ENCODE results near the gene FGFR4.
"Not testable (repeated sequence)": the region's sequence is repeated elsewhere in the genome, so short reads cannot be mapped to it uniquely, and the experiment has no call there.

The FGFR4 gene

DNA sequence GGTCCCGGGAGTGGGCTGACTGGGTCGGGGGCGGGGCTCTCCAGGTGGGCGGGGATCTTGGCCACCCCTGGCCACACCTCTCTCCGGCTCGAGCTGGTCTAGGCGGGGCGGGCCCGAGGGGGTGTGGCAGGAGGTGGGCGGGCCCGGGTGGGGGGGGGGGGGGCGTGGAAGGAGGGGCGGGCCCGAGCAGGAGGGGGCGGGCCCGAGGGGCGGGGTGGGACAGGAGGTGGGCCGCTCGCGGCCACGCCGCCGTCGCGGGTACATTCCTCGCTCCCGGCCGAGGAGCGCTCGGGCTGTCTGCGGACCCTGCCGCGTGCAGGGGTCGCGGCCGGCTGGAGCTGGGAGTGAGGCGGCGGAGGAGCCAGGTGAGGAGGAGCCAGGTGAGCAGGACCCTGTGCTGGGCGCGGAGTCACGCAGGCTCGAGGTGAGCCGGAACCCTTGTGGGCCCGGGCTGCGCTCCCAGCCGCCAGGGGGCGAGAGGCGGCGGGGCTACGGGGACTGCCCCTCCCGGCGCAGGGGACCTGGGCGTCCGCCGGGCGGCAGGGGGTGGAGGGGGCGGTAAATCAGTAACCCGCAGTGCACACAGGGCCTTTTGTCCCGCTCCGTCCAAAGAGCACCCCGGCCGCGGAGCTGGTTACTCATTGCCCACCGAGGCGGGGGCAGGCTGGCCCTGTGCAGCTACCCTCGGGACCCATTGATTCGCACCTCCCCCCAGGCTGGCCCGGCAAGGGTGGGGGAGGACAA, at the start of gene FGFR4:
Gene FGFR4, plus strand, starts transcription at position 262 of the 744 bp plus-strand sequence. CDS start 2,688 bp downstream, outside the sequence.
- peak; percentile 67 to 72 for DNase-seq

DNA sequence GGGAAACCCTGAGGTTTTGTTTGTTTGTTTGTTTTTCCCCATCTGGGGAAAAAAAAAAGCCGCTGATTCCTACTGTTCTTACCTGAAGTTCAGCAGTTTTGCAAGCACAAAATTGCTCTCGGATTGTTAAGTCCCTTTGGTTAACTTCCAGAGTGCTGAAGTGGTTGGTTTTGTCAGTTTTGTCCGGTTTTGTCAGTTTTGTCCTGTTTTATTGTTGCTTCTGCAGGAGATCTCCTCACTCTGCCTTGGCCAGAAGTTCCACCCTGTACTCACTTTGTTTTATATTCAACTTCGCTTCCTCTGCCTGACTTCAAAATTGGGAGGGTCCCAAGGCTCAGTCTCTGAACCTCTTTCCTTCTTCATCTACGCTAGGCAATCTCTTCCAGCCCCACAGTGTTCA, 49.8 kb upstream of the FGFR4 start:
- no peak for DNase-seq

DNA sequence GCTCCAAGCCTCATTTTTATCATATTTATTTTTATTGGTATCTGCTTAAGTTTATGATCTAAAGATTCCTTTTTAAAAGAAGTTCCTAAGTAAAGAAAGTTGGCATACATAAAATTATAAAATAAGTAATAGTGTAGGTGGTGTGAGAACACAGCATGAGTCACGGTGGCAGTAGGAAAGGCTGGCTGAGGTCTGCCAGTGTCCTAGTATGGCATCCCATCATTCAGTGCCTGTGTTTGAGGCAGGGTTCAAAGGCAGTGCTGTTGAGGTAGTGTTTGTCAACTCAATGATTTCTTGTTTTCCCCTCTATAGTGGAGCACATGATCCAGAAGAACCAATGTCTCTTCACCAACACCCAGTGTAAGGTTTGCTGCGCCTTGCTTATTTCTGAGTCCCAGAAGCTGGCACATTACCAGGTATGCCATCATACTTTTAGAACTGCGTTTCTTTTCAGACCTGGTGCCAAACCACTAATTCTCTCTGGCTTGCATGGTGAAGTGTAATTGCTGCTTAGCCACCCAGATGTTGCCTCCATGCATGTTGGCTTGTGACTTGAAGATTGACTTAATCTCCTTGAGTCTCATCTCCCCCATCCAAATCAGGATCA, 45.8 kb upstream of the FGFR4 start:
- DNase-seq, result no peak

DNA sequence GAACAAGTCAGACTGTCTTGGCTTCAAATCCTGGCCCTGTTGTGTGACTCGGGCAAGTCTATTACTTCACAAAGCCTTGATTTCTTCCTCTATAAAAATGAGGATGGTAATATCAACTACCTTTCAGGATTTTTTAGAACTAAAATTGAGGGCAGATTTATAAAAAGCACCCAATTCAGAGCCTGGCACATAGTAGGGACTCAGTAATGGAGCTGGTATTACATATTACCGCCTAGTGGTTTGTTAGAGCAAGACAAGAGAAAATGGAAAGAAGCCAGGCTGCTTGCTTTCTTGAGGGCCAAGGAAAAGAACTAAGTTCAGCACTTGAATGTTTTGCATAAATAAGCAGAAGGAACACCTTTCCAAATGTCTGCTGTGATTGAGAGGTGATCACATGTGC, 44.8 kb upstream of the FGFR4 start:
- no peak for DNase-seq

DNA sequence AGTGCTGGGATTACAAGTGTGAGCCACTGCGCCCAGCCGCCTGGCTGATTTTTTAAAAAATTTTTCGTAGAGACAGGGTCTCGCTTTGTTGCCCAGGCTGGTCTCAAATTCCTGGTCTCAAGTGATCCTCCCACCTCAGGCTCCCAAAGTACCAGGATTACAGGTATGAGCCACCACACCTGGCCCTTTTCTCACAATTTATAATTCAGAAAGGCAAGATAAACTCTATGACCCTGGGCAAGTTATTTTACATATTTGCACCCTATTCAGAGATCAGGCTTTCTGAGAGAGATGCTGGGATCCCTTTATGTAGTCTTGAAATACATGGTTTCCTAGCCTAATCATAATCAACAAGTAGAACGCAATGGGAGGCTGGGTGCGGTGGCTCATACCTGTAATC, 43.6 kb upstream of the FGFR4 start:
- DNase-seq, result no peak

DNA sequence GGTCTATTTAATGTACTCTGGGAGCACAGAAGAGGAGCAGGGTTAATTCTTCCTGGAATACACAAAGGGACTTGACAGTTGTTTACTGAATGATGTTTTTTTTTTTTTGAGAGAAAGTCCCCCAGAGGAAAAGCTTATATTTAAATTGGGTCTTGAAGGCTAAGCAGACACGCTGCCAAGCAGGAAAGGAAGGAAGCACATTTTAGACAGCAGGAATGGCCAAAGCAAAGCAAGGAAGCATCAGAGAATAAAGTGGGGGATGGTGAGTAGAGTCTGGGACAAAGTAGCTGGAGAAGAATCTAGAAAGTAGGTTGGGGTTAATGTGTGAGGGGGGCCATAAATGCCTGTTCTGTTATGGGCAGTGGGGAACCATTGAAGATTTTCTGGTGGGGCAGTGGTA, 42.8 kb upstream of the FGFR4 start:
- no peak for DNase-seq

DNA sequence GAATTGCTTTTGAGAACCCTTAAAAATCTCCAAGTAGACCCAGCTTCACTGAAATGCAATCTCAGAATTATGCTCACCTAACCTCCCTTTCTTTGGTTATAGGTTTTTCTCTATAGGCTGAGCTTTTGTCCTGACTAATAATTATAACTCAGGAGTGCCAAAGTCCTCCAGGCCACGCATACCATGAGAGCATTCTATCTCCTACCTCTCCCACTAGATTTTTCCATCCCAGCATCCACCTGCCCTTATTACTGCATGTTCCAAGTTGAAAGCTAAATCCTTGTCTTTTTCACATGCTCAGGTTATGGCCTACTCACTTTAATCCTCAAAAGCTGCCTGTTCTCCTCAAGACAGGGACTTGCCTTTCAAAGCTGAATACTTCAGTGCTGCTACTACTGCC, 42.1 kb upstream of the FGFR4 start:
- no peak for DNase-seq

DNA sequence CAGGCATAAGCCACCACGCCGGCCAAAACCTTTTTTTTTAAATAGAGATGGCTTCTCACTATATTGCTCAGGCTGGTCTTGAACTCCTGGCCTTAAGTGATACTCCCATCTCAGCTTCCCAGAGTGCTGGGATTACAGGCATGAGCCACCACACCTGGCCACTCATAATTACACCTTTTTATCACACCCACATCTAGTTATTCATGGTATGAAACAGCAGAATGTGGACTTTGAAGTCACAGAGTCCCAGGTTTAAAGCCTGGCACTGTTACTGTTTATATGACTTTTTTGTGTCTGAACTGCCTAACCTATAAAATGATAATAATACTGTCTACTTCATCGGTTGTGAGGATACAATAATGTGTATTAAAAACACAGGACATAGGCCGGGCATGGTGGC, 41.1 kb upstream of the FGFR4 start:
- DNase-seq, result no peak

DNA sequence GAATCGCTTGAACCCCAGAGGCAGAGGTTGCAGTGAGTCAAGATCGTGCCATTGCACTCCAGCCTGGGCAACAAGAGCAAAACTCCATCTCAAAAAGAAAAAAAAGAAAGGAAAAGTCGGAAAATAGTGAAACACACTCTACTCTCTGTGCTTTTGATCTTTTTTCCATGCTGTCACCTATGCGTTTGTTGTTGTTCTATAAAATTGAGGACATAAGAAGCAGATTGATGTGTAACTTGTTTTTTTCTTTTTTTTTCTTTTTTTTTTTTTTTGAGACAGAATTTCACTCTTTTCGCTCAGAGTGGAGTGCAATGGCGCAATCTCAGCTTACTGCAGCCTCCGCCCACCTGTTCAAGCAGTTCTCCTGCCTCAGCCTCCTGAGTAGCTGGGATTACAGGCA, 38.2 kb upstream of the FGFR4 start:
- not testable (repeated sequence) for DNase-seq

DNA sequence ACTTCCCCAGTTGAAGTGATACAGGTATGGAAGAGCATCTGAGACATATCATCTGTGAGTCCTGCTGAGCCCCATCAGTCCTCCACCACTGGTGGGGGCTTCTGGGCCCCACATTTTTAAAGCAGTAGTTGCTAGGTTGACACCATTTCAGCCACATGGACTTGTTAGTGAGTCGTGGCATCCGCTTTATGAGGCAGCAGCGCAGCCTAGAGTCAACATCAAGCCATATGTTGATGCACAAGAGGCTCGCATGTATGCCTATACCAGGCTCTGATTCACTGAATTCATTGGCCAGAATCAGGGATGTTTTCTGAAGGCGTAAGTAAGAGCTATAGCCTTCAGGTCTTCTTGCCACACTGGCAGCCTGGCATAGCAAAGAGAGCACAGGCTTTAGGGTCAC, 37.4 kb upstream of the FGFR4 start:
- DNase-seq, result no peak

DNA sequence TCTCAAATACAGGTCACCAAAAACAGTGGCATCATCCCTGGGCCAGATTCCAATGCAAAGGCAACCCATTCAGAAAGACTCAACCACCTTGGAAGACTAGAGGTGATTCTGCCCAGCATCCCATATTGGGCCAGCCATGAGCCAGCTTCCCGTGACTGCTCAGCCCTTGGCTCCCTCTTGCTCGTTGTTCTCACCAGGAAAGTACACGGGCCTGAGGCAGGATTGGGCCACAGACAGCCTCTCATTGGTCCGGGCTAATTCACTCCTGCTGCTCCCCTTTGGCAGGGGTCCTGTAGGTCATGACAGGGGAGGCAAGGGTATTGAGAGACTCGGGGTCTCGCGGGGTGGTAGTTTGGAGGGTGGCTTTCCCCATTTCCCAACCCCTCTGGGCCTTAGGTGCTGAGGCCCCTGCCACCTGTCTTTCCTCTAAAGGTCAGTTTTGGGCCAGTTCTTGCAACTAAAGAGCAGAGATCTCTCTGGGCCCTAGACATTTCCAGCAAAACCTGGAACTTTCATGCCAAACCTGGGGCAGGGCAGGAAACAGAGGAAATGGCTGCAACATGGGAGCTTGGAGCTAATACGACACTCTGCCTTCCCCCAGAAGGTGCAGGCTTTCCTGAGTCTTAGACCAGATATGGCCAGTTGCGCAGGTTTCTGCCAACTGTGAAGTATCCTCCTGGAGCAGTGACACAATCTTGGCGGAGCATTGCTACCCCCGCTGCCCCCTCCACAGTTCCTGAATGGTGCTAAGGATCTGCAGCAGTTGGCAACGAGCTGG, 22.0 kb upstream of the FGFR4 start:
- no peak for DNase-seq

DNA sequence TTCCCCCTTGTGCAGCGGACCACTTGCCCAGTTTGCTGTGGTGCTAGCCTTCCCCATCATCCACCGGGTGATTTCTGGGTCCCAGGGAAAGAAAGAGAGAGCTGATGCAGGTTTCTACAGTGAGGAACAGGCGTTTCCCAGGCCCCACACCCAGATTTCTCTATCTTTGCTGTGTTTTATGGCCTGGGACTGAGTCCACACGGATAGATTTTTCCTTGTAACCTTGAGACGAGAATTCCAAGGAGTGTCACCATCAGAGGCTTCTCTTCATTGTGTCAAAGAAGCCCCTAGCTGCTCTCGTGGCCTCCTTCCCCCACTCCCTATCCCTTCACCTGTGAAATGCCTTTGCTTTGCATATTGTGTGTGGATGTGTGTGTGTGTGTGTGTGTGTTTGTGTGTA, 21.2 kb upstream of the FGFR4 start:
- DNase-seq, result no peak

DNA sequence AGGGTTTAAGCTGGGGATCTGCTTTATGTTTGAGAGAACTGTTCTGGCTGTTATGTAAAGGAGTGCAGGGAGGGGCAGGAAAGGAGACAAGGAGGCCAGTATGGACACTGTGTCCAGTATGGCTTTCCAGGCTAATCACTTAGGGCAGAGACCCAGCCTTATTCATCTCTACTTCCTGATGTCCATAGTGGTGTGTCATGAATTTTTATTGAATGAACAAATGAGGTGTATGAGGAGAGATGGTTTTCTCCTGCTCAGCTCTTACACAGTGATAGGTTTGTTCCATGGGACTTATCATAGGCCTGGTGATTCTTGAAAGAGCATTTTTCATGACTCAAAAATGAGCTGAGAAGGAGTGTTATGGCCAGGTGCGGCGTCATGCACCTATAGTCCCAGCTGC, 20.5 kb upstream of the FGFR4 start:
- no peak for DNase-seq

DNA sequence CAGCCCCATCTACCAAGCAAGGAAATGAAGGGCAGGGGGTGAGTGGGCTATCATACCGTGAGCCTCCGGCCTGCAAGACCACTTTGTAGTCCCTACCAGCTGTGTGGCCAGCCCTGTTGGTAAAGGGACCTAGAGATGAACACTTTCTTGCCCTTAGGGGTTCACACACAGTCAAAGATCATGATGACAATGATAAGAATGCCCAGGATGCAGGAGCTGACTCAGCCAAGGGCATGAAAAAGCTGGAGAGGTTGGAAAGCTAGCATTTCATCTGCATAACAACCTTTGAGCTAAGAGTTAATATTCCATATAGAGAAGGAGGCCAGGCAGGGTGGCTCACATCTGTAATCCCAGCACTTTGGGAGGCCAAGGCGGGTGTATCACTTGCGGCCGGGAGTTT, 19.2 kb upstream of the FGFR4 start:
- DNase-seq, result no peak

DNA sequence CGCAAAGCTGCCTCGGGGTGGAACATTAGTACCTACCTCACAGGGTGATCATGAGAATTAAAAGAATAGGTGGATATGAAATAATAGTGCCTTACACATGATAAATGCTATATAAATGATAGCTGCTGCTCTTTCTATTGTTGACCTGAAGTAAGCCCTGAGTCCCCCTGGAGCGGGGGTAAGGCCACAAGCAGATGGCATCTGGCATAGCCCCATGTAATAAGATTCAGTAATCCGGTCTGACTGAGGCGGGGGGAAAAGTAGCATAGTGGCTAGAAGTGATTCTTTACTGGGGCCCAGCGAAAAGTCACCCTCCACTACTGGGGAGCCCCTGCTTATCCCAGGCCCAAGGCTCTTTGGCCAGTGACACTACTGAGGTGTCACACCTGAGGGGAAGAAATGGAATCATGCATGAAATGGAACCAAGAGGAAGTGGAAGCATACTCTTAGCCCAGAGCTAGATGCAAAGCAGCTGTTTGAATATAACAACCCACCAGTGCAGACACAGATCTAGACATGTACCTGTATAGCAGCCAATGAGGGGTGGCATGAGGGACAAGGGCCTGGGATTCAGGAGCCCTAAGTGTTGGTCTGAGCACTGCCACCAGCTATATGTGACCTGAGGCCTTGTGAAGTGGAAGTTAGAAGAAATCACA, 16.1 kb upstream of the FGFR4 start:
- no peak for DNase-seq

DNA sequence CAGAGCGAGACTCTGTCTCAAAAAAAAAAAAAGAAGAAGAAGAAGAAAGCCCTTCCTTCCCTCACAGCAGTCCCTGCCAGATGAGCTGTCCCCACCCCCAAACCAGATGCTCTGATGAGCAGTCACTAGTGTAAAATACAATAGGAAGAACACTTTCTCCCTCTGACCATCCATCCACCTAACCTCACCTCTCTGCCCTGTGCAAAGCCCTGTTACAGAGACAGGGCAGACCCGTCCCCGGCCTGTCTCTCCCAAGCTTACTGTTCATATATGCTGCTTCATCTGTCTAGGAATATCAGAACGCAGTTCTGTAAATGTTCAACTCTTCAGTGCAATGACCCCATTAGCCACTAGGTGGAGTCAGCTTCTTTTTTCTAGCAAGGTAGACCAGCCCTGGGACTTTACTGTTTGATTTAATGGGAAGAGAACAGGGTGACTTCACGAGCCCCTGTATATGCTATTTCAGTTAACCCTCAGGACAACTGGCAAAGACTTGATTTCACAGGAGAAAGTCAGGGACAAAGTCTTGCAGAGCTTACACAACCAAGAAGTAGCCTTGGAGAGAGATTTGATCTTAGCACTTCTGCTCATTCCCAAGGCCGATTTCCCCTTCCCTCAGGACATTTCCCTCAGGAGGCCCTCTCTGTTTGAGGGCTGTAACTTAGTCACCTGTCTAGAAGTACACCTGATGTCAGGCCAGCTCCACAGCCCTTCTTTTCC, 14.9 kb upstream of the FGFR4 start:
- peak; percentile 52 to 73 for DNase-seq

DNA sequence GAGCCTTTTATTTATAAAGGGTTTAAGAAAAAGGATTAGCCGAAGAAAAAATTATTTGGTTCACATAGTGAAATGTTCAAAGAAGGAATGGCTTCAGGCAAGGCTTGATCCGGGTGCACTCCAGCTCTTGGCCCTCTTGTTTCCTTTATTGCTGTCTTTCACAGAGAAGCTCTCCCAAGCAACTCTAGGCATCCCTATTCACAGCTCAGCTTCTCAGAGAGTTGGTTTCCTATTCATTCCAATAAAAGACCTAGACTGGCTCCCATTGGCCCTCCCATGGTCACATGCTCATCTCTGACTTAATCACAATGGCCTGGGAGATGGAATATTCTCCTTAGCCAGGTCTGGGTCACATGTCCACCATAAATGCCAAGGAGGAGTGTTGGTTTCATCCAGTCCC, 9.4 kb upstream of the FGFR4 start:
- DNase-seq, result no peak

DNA sequence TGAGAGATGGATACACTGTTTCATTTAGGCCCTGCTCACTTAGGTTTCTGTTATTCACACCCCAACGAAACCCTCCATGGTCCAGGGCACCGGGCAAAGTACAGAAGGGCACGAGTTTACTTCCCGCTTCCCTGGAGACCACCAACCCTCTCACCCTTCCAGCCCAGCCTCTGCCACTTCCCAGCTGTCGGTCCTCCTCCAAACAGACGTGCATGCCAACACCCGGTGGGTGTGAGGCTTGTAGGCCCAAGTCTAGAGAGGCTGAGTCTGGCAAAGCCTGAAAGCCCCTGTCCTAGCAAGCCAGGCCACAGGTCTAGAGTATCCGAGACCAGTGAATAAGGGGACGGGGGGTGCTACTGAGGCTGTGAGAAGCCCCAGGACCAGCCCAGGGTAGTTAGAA, 7.1 kb upstream of the FGFR4 start:
- no peak for DNase-seq

DNA sequence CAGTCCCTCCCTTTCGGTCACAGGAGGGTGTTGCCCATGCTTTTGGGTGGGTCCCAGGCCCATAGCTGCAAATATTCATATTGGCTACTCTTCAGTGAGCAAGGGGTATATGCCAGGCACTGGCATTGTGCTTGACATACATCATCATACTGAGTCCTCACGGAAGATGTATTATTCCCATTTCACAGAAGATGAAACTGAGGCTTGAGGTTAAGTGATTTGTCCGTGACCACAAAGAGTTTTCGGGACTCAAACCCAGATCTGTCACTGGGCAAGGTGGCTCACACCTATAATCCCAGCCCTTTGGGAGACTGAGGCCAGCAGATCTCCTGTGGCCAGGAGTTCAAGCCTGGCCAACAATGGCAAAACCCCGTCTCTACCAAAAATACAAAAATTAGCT, 6.5 kb upstream of the FGFR4 start:
- DNase-seq, result no peak

DNA sequence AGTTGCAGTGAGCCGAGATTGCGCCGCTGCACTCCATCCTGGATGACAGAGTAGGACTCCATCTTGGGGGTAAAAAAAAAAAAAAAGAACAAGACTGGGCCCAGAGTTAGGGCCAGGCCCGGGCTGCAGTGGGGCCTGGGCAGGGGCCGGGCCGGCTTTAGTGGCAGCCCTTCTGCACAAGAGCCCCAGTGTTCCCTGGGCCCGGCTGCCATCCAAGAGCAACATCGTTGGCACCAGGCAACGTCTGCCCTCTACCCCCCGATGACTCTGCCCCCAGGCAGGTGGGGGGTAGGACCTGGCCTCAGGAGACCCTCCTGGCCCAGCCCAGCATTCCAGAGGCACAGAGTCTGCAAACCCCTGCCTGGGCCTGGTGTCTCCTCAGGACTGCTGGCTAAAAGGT, 4.9 kb upstream of the FGFR4 start:
- no peak for DNase-seq

DNA sequence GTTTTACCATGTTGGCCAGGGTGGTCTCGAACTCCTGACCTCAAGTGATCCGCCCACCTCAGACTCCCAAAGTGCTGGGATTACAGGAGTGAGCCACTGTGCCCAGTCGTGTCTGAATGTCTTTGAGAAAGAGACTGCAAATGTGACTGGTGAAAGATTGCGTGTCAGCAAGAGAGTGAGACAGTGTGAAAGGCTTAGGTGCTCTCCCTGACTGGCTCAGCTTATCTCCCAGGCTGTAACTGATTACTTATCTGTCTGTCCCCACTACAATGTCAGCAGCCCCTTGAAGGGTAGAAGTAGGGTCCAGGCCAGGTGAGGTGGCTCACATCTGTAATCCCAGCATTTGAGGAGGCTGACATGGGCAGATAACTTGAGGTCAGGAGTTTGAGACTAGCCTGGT, 3.4 kb upstream of the FGFR4 start:
- no peak for DNase-seq

DNA sequence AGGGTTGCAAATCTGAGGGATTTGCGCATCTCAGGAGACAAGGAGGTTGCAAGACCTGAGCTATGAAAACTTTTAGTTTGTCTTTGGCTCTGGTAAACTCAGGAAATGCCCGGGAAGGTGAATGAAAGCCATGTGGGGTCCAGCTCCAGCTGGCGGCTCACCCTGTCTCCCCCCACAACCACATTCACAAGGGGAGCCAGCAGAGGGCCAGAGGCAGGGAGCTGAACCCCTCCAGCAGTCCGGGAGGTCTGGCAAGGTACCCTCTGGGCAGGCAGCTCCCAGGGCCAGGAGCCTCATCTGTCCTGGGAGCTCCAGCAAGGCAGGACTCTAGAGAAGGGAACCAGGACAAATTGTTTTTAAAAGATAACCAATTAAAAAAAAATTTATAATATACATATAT, 2.5 kb upstream of the FGFR4 start:
- no peak for DNase-seq

Data from CD4-positive, alpha-beta T cell treated with Interleukin-1 beta for 1 hour (primary cell).